ENCODE data around the gene MAGI2.

- TF ChIP-seq CTCF (IDR thresholded peaks at IDR 0.05; ENCODE audit: insufficient read depth, low read length, poor library complexity, severe bottlenecking) (no peak), EZH2phosphoT487 (conservative IDR thresholded peaks at IDR 0.05; ENCODE audit: low read length) (no peak)
These were observed 22.0 kb upstream of the MAGI2 start for GRCh38 chr7:79475455-79475854.
